ENCODE measurements around the gene ANO1.

ANO1 gene

GRCh38 chr11:70072461-70072860 is 5.7 kb upstream of the ANO1 start:
- in situ Hi-C loops (cut with MboI; ENCODE audit: low sequenced_read_pairs) = no loop called here
- no peak overlapping the region for H3K4me3 ChIP-seq
- H3K36me3 ChIP-seq (replicated peaks) = no peaks in the 10 kb centered on the region
- H3K27me3 ChIP-seq (ENCODE audit: low read depth) = peaks cover 58% of the 10 kb centered on the region
- H3K4me1 ChIP-seq = no peaks in the 10 kb centered on the region
- no peak for DNase-seq (ENCODE audit: low spot score in 2 of 2)
- H3K9me3 ChIP-seq = no peaks in the 10 kb centered on the region

- Histone ChIP-seq H3K27me3 (ENCODE audit: low read depth) (peaks cover 63% of the 10 kb centered on the region), H3K9me3 (no peaks in the 10 kb centered on the region), H3K4me1 (no peaks in the 10 kb centered on the region), H3K36me3 (replicated peaks) (no peaks in the 10 kb centered on the region), H3K4me3 (no peak overlapping the region)
- DNase-seq (ENCODE audit: low spot score in 2 of 2) = peak in 1 of 2 experiments; percentile 18
- in situ Hi-C loops (cut with MboI; ENCODE audit: low sequenced_read_pairs) = no loop called here
These were observed 5.0 kb upstream of the ANO1 start for GRCh38 chr11:70072861-70073755.

GRCh38 chr11:70073871-70074371 is 4.2 kb upstream of the ANO1 start:
- no peak for DNase-seq (ENCODE audit: low spot score in 2 of 2)
- Histone ChIP-seq H3K9me3 (no peaks in the 10 kb centered on the region), H3K27me3 (ENCODE audit: low read depth) (peaks cover 57% of the 10 kb centered on the region), H3K36me3 (replicated peaks) (no peaks in the 10 kb centered on the region), H3K4me3 (no peak overlapping the region), H3K4me1 (no peaks in the 10 kb centered on the region)
- in situ Hi-C loops (cut with MboI; ENCODE audit: low sequenced_read_pairs) = no loop called here

- Histone ChIP-seq H3K36me3 (replicated peaks) (no peaks in the 10 kb centered on the region), H3K27me3 (ENCODE audit: low read depth) (peaks cover 49% of the 10 kb centered on the region), H3K4me1 (no peaks in the 10 kb centered on the region), H3K4me3 (no peak overlapping the region), H3K9me3 (no peaks in the 10 kb centered on the region)
- DNase-seq (ENCODE audit: low spot score in 2 of 2) = no peak
- in situ Hi-C loops (cut with MboI; ENCODE audit: low sequenced_read_pairs) = no loop called here
These were observed 3.4 kb upstream of the ANO1 start for GRCh38 chr11:70074746-70075145.

GRCh38 chr11:70075836-70076235 is 2.3 kb upstream of the ANO1 start:
- H3K9me3 ChIP-seq = no peaks in the 10 kb centered on the region
- H3K4me1 ChIP-seq = no peaks in the 10 kb centered on the region
- peaks cover 42% of the 10 kb centered on the region for H3K27me3 ChIP-seq (ENCODE audit: low read depth)
- no peak for DNase-seq (ENCODE audit: low spot score in 2 of 2)
- H3K36me3 ChIP-seq (replicated peaks) = no peaks in the 10 kb centered on the region
- H3K4me3 ChIP-seq = no peak overlapping the region
- in situ Hi-C loops (cut with MboI; ENCODE audit: low sequenced_read_pairs) = no loop called here

- Histone ChIP-seq H3K36me3 (replicated peaks) (no peaks in the 10 kb centered on the region), H3K9me3 (no peaks in the 10 kb centered on the region), H3K4me3 (no peak overlapping the region), H3K27me3 (ENCODE audit: low read depth) (peaks cover 43% of the 10 kb centered on the region), H3K4me1 (no peaks in the 10 kb centered on the region)
- in situ Hi-C loops (cut with MboI; ENCODE audit: low sequenced_read_pairs) = no loop called here
- no peak for DNase-seq (ENCODE audit: low spot score in 2 of 2)
These were observed 1.6 kb upstream of the ANO1 start for GRCh38 chr11:70076461-70076931.

- Histone ChIP-seq H3K4me3 (no peak overlapping the region), H3K4me1 (no peaks in the 10 kb centered on the region), H3K36me3 (replicated peaks) (no peaks in the 10 kb centered on the region), H3K27me3 (ENCODE audit: low read depth) (peaks cover 42% of the 10 kb centered on the region), H3K9me3 (no peaks in the 10 kb centered on the region)
- in situ Hi-C loops (cut with MboI; ENCODE audit: low sequenced_read_pairs) = no loop called here
- no peak for DNase-seq (ENCODE audit: low spot score in 2 of 2)
These were observed 564 bp upstream of the ANO1 start for GRCh38 chr11:70077411-70078094.

- Histone ChIP-seq H3K36me3 (replicated peaks) (no peaks in the 10 kb centered on the region), H3K27me3 (ENCODE audit: low read depth) (peaks cover 27% of the 10 kb centered on the region), H3K4me3 (no peak overlapping the region), H3K4me1 (no peaks in the 10 kb centered on the region), H3K9me3 (no peaks in the 10 kb centered on the region)
- in situ Hi-C loops (cut with MboI; ENCODE audit: low sequenced_read_pairs) = no loop called here
- no peak for DNase-seq (ENCODE audit: low spot score in 2 of 2)
These were observed 882 bp downstream of the ANO1 start for GRCh38 chr11:70078781-70079616.

- in situ Hi-C loops (cut with MboI; ENCODE audit: low sequenced_read_pairs) = loop anchor here (10.0 kb wide), 1 partner anchor 95 kb away; no protein-coding TSS in a partner anchor
- Histone ChIP-seq H3K36me3 (replicated peaks) (no peaks in the 10 kb centered on the region), H3K4me1 (no peaks in the 10 kb centered on the region), H3K9me3 (no peaks in the 10 kb centered on the region), H3K4me3 (no peak overlapping the region), H3K27me3 (ENCODE audit: low read depth) (peaks cover 20% of the 10 kb centered on the region)
- DNase-seq (ENCODE audit: low spot score in 2 of 2) = no peak
These were observed 1.6 kb downstream of the ANO1 start for GRCh38 chr11:70079691-70080090.

- DNase-seq (ENCODE audit: low spot score in 2 of 2) = no peak
- H3K36me3 ChIP-seq (replicated peaks) = no peaks in the 10 kb centered on the region
- H3K9me3 ChIP-seq = no peaks in the 10 kb centered on the region
- H3K4me3 ChIP-seq = no peak overlapping the region
- no peaks in the 10 kb centered on the region for H3K4me1 ChIP-seq
- peaks cover 16% of the 10 kb centered on the region; the same call in 1 of the 2 replicates for H3K27me3 ChIP-seq (ENCODE audit: low read depth)
- in situ Hi-C loops (cut with MboI; ENCODE audit: low sequenced_read_pairs) = loop anchor here (10.0 kb wide), 1 partner anchor 94 kb away; no protein-coding TSS in a partner anchor
These were observed 2.6 kb downstream of the ANO1 start for GRCh38 chr11:70080763-70081162.

- Histone ChIP-seq H3K4me3 (no peak overlapping the region), H3K4me1 (no peaks in the 10 kb centered on the region), H3K27me3 (ENCODE audit: low read depth) (peaks cover 9% of the 10 kb centered on the region; the same call in 1 of the 2 replicates), H3K9me3 (no peaks in the 10 kb centered on the region), H3K36me3 (replicated peaks) (no peaks in the 10 kb centered on the region)
- DNase-seq (ENCODE audit: low spot score in 2 of 2) = peak in 1 of 2 experiments; percentile 3
- in situ Hi-C loops (cut with MboI; ENCODE audit: low sequenced_read_pairs) = loop anchor here (10.0 kb wide), 1 partner anchor 92 kb away; no protein-coding TSS in a partner anchor
These were observed 4.7 kb downstream of the ANO1 start for GRCh38 chr11:70082829-70083228.

- Histone ChIP-seq H3K27me3 (ENCODE audit: low read depth) (peaks cover 9% of the 10 kb centered on the region; the same call in 1 of the 2 replicates), H3K9me3 (no peaks in the 10 kb centered on the region), H3K36me3 (replicated peaks) (no peaks in the 10 kb centered on the region), H3K4me3 (no peak overlapping the region), H3K4me1 (no peaks in the 10 kb centered on the region)
- in situ Hi-C loops (cut with MboI; ENCODE audit: low sequenced_read_pairs) = loop anchor here (10.0 kb wide), 1 partner anchor 90 kb away; no protein-coding TSS in a partner anchor
- DNase-seq (ENCODE audit: low spot score in 2 of 2) = no peak
These were observed 6.2 kb downstream of the ANO1 start for GRCh38 chr11:70084046-70084984.

Data from HAP-1 (cell line).